ENCODE measurements around the gene ADAM10.

ADAM10 gene

GRCh38 chr15:58742819-58743502, 6.5 kb downstream of the ADAM10 start:
- no peak for DNase-seq (ENCODE audit: low spot score)
- Histone ChIP-seq H3K27ac (no peak overlapping the region), H3K4me3 (peak overlapping the region; percentile 26)
- no peak for TF ChIP-seq CTCF (IDR thresholded peaks at IDR 0.05)

- H3K27ac ChIP-seq, result peak overlapping the region in 1 of 2 donors; percentile 52
- TF ChIP-seq CTCF (IDR thresholded peaks at IDR 0.05), result no peak
- no peak for DNase-seq (ENCODE audit: low spot score)
- peak overlapping the region; percentile 26 for H3K4me3 ChIP-seq
These were observed 7.3 kb downstream of the ADAM10 start for GRCh38 chr15:58742022-58742813.

- H3K4me3 ChIP-seq, result no peak overlapping the region
- TF ChIP-seq CTCF (IDR thresholded peaks at IDR 0.05), result no peak
- H3K27ac ChIP-seq, result no peak overlapping the region
- DNase-seq (ENCODE audit: low spot score), result no peak
These were observed 8.5 kb downstream of the ADAM10 start for GRCh38 chr15:58741032-58741431.

GRCh38 chr15:58740436-58740835, 9.1 kb downstream of the ADAM10 start:
- no peak overlapping the region for H3K4me3 ChIP-seq
- TF ChIP-seq CTCF (IDR thresholded peaks at IDR 0.05), result no peak
- no peak overlapping the region for H3K27ac ChIP-seq
- no peak for DNase-seq (ENCODE audit: low spot score)

GRCh38 chr15:58738046-58738707, 11.3 kb downstream of the ADAM10 start:
- no peak overlapping the region for H3K4me3 ChIP-seq
- DNase-seq (ENCODE audit: low spot score), result no peak
- no peak for TF ChIP-seq CTCF (IDR thresholded peaks at IDR 0.05)
- H3K27ac ChIP-seq, result no peak overlapping the region

GRCh38 chr15:58737298-58737697, 12.2 kb downstream of the ADAM10 start:
- no peak for DNase-seq (ENCODE audit: low spot score)
- TF ChIP-seq CTCF (IDR thresholded peaks at IDR 0.05), result no peak
- H3K4me3 ChIP-seq, result no peak overlapping the region
- no peak overlapping the region for H3K27ac ChIP-seq

Data from coronary artery (tissue), 2 donors.